HEK293T (cell line): ENCODE measurements around the gene ERCC3.
"Not testable (repeated sequence)": the region's sequence is repeated elsewhere in the genome, so short reads cannot be mapped to it uniquely, and the experiment has no call there.

Experiments
- CTCF ChIA-PET: fragments of 350-600 bp; formaldehyde crosslinking; extraction: SDS; loops from one replicate; lab custom pipeline; 2021; ENCODE audit warnings: antibody characterized with exemption, inconsistent platforms; lab: Yijun Ruan, JAX
- POLR2A ChIA-PET: fragments of 350-600 bp; formaldehyde crosslinking; extraction: SDS; loops from one replicate; lab custom pipeline; 2020; ENCODE audit warnings: antibody characterized with exemption, inconsistent platforms; lab: Yijun Ruan, JAX
- DNase-seq: peaks from one replicate; pipeline ENCODE4 v3.0.0; 2012; ENCODE audit warnings: mixed read lengths; ENCODE audit errors: extremely low spot score
- ARNT ChIP-seq: fragments of 450-650 bp; IDR thresholded peaks from 2 replicates; pipeline ENCODE4 v1.6.1; 2017; ENCODE audit warnings: mild to moderate bottlenecking
- BHLHE40 ChIP-seq: fragments of 450-650 bp; IDR thresholded peaks from 2 replicates; pipeline ENCODE4 v1.6.1; 2016; ENCODE audit warnings: mild to moderate bottlenecking, moderate library complexity, borderline replicate concordance
- CTBP1 ChIP-seq: fragments of 450-650 bp; IDR thresholded peaks from 2 replicates; pipeline ENCODE4 v1.6.1; 2016; ENCODE audit warnings: borderline replicate concordance
- ELF4 ChIP-seq: fragments of 450-650 bp; IDR thresholded peaks from 2 replicates; pipeline ENCODE4 v1.6.1; 2017; ENCODE audit warnings: antibody characterized with exemption
- FOXA1 ChIP-seq: fragments of 450-650 bp; IDR thresholded peaks from 2 replicates; pipeline ENCODE4 v1.6.1; 2016; ENCODE audit warnings: mild to moderate bottlenecking
- FOXK2 ChIP-seq: fragments of 450-650 bp; IDR thresholded peaks from 2 replicates; pipeline ENCODE4 v1.6.1; 2016; ENCODE audit warnings: mild to moderate bottlenecking
- FOXM1 ChIP-seq: fragments of 450-650 bp; IDR thresholded peaks from 2 replicates; pipeline ENCODE4 v1.6.1; 2017; ENCODE audit warnings: mild to moderate bottlenecking, borderline replicate concordance
- HDGF ChIP-seq: fragments of 450-650 bp; IDR thresholded peaks from 2 replicates; pipeline ENCODE4 v1.6.1; 2017; ENCODE audit warnings: antibody characterized with exemption, borderline replicate concordance
- L3MBTL2 ChIP-seq: fragments of 450-650 bp; conservative IDR thresholded peaks from 2 replicates; pipeline ENCODE4 v1.6.1; 2016; ENCODE audit warnings: mild to moderate bottlenecking
- LEF1 ChIP-seq: fragments of 450-650 bp; IDR thresholded peaks from 2 replicates; pipeline ENCODE4 v1.6.1; 2017; ENCODE audit warnings: mild to moderate bottlenecking, borderline replicate concordance
- NFRKB ChIP-seq: fragments of 450-650 bp; IDR thresholded peaks from 2 replicates; pipeline ENCODE4 v1.6.1; 2016; ENCODE audit warnings: mild to moderate bottlenecking, moderate library complexity
- SP1 ChIP-seq: fragments of 450-650 bp; IDR thresholded peaks from 2 replicates; pipeline ENCODE4 v1.6.1; 2017
- SUZ12 ChIP-seq: fragments of 450-650 bp; IDR thresholded peaks from 2 replicates; pipeline ENCODE4 v1.6.1; 2016; ENCODE audit warnings: mild to moderate bottlenecking
- TARDBP ChIP-seq: fragments of 450-650 bp; IDR thresholded peaks from 2 replicates; pipeline ENCODE4 v1.6.1; 2016
- ZNF384 ChIP-seq: fragments of 450-650 bp; IDR thresholded peaks from 2 replicates; pipeline ENCODE4 v1.6.1; 2016
- TF ChIP-seq, protein P1 (sequence below): fragments of 450-650 bp; IDR thresholded peaks from 2 replicates; pipeline ENCODE4 v1.6.1; 2016

The ERCC3 gene

DNA sequence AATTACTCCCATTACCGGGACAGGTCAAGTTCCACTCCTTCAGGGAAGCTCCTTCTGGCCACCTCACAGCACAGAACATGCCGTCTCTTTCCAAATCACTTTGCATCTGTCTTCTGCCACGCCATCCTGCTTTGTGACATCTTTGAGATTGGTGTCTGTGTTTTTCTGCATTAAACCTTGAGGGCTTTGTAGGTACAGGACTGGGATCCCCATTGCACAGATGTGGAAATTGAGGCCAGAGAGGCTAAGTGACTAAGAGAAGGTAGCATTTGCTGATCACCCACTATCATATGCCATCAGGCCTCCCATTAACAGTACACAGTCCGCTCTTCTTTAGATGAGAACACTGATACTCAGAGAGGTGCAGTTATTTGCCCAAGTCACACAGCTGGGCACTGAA, 64.4 kb downstream of the ERCC3 start:
- CTCF ChIA-PET = no interaction called here
- POLR2A ChIA-PET = no interaction called here
- DNase-seq = no peak
- no peak for TF ChIP-seq HDGF
- TF ChIP-seq CTBP1 = no peak
- no peak for TF ChIP-seq FOXK2
- TF ChIP-seq, protein P1, sequence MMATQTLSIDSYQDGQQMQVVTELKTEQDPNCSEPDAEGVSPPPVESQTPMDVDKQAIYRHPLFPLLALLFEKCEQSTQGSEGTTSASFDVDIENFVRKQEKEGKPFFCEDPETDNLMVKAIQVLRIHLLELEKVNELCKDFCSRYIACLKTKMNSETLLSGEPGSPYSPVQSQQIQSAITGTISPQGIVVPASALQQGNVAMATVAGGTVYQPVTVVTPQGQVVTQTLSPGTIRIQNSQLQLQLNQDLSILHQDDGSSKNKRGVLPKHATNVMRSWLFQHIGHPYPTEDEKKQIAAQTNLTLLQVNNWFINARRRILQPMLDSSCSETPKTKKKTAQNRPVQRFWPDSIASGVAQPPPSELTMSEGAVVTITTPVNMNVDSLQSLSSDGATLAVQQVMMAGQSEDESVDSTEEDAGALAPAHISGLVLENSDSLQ = no peak
- no peak for TF ChIP-seq ARNT
- TF ChIP-seq FOXA1 = no peak
- no peak for TF ChIP-seq LEF1
- no peak for TF ChIP-seq FOXM1
- TF ChIP-seq SUZ12 = no peak
- no peak for TF ChIP-seq L3MBTL2
- no peak for TF ChIP-seq TARDBP
- TF ChIP-seq ZNF384 = no peak
- no peak for TF ChIP-seq SP1
- no peak for TF ChIP-seq NFRKB

DNA sequence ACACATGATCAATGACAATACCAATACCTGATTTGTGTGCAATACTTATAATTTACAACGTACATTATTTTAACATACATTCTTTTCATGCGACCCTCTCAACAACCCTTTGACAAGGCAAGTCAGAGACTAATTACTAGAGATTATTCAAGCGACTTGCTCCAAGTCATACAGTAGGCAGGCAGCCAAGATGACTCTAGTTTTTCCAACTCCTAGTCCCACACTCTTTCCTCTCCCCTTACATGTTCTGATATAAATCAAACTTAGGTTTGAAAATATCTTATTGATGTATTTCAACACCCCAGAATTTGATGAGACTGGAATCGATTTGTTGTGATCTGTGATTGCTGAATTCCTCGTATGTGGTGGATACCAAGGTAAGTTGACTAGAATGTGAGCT, 65.8 kb downstream of the ERCC3 start:
- no peak for TF ChIP-seq ZNF384
- no peak for TF ChIP-seq HDGF
- TF ChIP-seq TARDBP = no peak
- TF ChIP-seq CTBP1 = no peak
- TF ChIP-seq ELF4 = no peak
- TF ChIP-seq SP1 = no peak
- TF ChIP-seq LEF1 = no peak
- TF ChIP-seq FOXM1 = no peak
- TF ChIP-seq ARNT = no peak
- no peak for TF ChIP-seq FOXA1
- no peak for TF ChIP-seq BHLHE40
- TF ChIP-seq SUZ12 = no peak
- TF ChIP-seq L3MBTL2 = no peak
- no peak for TF ChIP-seq FOXK2
- TF ChIP-seq, protein P1 = no peak
- no peak for DNase-seq
- ChIA-PET POLR2A (no interaction called here), CTCF (no interaction called here)

DNA sequence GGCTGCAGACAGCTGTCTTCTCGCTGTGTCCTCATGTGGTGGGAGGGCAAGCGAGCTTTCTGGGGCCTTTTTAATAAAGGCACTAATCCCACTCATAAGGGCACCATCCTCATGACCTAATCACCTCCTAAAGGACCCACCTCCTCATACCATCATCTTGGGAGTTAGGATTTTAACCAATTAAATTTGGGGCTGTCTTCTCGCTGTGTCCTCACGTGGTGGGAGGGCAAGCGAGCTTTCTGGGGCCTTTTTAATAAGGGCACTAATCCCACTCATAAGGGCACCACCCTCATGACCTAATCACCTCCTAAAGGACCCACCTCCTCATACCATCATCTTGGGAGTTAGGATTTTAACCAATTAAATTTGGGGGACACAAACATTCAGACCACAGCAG, 66.7 kb downstream of the ERCC3 start:
- DNase-seq, CTCF ChIA-PET, POLR2A ChIA-PET: not testable (repeated sequence)

DNA sequence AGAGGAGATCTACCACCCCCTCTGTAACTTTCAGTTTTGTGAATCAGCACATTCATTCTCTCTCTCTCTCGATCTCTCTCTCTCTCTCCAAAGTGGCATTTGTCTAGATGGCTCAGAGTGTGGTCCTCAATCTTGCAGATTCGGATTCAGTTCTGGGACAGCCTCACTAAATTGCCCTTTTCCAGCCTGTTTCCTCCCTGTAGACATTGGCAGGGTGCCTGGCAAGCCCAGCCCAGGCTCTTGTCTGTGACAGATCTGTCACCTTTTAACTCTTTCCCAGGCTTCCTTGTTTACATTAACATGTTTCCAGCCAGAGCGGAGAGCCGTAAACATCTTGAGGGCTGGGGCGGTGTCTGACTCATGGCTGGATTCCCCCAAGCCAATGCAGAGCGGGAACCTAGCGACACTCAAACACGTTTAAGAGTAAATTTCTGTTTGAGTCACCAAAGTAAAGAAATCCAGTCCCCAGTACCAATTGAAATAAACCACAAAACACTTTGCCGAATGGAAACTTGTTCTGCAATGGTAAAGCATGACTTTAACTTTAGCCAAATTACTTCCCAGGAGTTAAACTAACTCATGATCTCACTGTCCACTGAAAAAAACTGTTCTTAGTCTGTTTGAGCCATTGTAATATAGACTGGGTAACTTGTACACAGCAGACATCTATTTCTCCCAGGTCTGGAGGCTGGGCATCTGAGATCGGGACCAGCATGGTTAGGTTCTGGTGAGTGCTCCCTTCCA, 67.3 kb downstream of the ERCC3 start:
- ChIA-PET CTCF (no interaction called here), POLR2A (no interaction called here)
- no peak for DNase-seq
- TF ChIP-seq FOXK2 = no peak; the same call in 1 of the 2 replicates
- TF ChIP-seq, protein P1 = 0 out of 2 replicates have a peak, but pooled peaks have one; percentile 29

DNA sequence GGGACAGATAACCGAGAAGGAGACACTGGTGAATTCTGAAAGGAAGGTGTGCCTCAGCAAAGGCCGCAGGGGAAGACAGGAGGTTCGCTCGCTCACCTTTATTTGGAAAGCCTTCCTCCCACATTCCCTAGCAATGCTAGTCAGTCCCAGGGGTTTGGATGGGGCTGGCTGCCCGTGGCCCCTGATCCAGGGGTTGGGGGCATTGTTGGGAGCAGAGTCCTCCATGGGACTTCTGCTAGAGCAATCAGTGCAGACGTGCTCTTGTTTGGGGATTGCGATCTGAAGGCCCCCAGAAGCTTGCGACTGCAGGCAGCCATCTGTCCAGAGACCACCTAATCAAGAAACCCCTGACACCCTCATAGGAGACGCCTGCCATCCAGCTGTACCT, 67.8 kb downstream of the ERCC3 start:
- no peak for DNase-seq
- no peak for TF ChIP-seq FOXM1
- TF ChIP-seq FOXK2 = no peak
- TF ChIP-seq LEF1 = no peak
- TF ChIP-seq ZNF384 = no peak
- TF ChIP-seq L3MBTL2 = no peak
- TF ChIP-seq ELF4 = no peak
- no peak for TF ChIP-seq BHLHE40
- no peak for TF ChIP-seq HDGF
- no peak for TF ChIP-seq SP1
- no peak for TF ChIP-seq SUZ12
- TF ChIP-seq, protein P1 = no peak
- no peak for TF ChIP-seq CTBP1
- TF ChIP-seq TARDBP = no peak
- TF ChIP-seq ARNT = no peak
- no peak for TF ChIP-seq NFRKB
- TF ChIP-seq FOXA1 = no peak
- ChIA-PET POLR2A (no interaction called here), CTCF (no interaction called here)
